GM19035 (cell line): Measurements from ENCODE around the gene TERT.
"Not testable (repeated sequence)": the region's sequence is repeated elsewhere in the genome, so short reads cannot be mapped to it uniquely, and the experiment has no call there.

Experiments used
- ATAC-seq: cut with Tn5 transposase; IDR thresholded peaks from one replicate; pipeline ENCODE4 v1.9.1; 2021; ENCODE audit not compliant: unreplicated experiment

The TERT gene

DNA sequence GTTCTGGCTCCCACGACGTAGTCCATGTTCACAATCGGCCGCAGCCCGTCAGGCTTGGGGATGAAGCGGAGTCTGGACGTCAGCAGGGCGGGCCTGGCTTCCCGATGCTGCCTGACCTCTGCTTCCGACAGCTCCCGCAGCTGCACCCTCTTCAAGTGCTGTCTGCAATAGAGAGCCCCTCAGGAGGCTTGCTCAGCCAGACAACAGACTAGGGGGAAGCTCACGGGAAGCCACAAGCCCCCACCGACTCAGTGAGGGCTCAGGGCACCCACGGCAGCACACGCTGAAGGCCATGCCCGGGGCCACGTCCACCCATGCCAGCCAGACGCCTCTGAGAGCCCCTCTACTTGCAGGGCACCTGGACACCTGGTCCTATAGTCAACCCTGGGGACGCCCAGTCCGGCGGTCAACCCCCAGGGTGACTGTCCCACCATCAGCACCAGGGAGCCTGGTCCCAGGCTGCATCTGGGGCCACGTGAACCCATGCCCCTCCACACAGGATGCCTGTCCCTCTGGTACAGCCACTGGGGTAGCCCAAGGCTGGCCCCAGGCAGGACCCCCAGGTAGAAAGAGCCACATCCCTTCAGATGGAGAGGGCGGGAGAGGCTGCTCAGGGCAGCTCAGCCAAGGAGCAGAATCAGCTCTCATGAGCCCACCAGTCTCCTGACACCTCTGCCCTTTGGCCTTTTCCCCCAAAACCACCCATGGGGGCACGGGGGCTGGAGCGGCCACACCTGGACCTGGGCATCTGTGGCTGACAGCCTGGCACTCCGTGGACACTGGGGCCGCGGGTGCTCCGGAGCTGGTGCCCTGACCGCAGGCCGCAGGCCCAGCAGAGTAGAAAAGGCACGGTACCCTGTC, 14.5 kb downstream of the TERT start:
- no peak for ATAC-seq

DNA sequence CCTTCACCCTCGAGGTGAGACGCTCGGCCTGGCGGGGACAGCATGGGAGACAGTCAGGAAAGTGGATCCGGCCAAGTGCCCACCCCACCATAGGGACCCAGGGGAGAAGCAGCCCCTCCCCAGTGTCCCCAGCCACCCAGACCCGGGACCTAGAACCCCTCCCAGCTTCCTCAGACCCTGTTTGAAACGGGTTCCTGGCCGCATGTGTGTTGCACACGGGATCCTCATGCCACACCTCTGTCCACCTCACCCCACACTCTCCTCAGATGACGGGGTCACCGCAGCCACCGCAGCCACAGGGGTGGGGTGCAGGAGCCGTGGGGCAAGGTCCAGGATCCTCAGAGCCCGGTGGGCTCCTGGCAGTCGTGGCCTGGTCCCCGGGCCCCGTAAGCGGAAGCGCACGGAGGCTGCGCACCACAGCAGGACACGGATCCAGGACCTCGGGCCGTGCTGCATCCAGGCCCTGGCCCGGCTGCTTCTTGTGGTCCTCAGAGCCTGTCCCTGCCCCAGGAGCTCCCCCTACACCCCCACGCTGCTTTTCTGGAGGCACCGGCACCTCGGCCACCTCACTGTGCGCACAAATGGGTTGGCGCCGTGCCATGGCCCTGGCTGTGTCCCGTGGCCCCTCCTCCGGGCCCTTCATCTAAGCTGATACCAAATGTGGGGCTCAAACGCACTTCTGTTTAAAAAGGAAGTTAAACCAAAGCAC, 15.3 kb downstream of the TERT start:
- ATAC-seq: no peak

DNA sequence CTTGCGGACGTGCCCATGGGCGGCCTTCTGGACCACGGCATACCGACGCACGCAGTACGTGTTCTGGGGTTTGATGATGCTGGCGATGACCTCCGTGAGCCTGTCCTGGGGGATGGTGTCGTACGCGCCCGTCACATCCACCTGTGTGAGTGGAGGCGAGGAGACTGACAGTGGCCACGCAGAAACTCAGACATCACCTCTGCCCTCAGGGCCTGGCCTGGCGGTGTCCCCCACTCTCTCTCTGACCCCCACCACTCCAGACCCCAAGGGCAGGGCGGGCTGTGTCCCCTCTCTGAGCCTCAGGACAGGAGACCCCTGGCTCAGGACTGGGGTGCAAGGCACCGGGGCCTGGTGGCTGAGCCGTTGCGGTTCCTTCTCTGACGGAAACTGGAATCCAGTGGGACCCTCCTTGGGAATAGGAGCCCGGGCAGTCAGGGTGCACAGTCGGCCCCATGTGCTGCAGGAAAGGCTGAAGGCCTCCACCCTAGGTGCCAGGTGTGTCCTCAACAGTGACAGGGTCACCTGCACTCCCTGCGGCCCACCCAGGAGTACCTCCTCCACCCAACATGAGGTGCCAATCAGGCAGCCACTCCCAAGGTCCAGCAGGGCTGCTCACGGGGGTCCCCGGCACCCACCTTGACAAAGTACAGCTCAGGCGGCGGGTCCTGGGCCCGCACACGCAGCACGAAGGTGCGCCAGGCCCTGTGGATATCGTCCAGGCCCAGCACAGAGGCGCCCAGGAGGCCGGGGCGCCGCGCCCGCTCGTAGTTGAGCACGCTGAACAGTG, 16.0 kb downstream of the TERT start:
- ATAC-seq: no peak

DNA sequence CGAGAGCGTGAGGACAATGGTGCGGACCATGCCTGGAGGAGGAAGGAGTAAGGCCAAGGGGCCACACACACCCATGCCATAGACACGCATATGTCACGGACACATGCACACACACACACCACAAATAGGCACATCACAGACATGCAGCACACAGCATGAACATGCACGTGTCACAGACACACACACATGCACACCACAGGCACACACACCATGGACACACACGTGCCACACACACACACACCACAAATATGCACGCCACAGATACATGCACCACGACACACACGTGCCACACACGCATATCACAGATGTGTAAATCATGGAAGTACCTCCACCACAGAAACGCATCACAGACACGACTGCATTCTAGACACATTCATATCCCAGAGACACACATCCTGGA, 16.7 kb downstream of the TERT start:
- no peak for ATAC-seq

DNA sequence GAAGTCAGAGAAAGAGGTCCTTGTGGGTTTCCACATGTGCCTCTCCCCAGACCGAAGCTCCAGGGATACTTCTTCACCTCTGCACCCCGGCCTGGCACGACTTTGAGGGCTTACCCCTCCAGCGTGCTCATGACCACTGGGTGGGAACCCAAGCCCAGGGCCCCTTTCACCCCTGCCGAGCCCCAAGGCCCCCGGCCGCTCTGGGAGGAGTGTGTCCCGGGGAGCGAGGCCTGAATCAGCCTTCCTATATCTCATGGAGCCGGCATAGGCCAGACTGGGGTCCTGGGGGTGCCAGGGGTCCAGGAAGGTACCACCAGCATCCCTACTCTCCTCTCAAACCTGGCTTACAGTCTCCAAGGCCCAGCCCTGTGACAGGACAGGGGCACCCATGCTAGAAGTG, 17.1 kb downstream of the TERT start:
- ATAC-seq: no peak

DNA sequence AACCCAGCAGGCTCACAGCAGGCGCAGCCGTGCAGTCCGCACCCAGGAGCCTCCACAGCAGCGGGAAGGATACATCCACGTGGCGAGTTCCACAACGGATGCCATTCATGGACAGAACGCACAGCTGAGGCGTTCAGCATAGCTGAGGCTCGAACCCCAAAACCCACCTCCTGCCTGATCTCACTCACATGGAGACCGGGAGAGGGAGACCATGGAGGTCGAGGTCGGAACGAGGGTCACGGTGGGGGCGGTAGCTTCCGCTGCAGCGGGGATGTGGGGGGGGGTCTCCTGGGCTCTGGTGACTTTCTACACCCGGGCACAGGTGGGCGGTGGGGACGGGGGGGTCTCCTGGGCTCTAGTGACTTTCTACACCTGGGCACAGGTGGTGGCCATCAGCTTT, 17.5 kb downstream of the TERT start:
- ATAC-seq: no peak

DNA sequence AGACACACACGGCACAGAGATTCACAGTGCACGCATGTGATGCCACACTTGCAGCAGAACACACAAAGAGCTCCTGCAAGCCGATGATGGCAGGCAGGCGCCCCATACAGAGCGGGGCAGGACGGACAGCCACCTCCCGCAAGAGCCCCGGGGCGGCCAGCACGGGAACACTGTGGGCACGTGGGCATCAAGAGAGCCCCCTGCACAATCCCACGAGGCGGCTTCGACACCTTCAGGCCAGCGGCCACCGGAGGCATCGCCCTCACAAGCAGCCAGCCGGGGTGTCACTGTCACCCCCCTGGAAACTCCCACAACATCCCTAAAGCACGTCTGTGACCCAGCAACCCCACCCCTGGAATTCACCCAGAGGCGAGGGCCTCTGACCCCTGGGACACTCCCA, 17.9 kb downstream of the TERT start:
- ATAC-seq: no peak

DNA sequence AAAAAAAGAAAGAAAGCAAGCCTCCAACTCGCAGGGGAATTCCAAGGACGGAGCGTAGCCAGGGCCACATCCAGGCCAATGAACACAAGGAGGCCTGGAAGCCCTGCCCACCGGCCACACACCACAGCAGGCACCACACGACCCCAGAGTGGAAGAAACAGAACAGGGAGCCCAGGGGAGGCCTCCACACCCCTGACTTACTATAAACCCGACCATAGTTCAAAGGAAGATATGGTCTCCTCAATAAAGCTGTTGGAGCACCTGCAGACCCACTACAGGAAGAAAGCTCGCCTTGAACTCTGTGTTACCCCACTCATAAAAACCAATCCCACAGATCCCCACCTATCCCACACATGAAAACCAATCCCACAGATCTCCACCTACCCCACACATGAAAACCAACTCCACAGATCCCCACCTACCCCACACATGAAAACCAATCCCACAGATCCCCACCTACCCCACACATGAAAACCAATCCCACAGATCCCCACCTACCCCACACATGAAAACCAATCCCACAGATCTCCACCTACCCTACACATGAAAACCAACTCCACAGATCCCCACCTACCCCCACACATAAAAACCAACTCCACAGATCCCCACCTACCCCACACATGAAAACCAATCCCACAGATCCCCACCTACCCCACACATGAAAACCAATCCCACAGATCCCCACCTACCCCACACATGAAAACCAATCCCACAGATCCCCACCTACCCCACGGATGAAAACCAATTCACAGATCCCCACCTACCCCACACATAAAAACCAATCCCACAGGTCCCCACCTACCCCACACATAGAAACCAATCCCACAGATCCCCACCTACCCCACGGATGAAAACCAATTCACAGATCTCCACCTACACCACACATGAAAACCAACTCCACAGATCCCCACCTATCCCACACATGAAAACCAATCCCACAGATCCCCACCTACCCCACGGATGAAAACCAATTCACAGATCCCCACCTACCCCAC, 19.2 kb downstream of the TERT start:
- not testable (repeated sequence) for ATAC-seq

DNA sequence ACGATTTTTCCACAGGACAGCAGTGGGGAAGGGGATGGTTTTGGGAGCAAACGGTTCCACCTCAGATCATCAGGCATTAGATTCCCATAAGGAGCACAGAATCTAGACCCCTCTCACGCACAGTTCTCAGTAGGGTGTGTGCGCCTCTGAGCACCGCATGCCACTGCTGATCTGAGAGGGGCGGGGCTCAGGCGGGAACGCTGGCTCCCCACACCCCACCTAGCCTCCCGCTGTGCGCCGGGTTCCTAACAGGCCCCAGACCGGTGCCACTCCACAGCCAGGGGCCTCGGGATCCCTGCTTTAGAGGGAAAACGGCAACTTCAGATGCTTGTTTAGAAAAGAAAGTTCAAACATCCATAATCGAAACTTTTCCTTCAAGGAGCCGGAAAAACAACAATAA, 20.4 kb downstream of the TERT start:
- ATAC-seq: no peak

DNA sequence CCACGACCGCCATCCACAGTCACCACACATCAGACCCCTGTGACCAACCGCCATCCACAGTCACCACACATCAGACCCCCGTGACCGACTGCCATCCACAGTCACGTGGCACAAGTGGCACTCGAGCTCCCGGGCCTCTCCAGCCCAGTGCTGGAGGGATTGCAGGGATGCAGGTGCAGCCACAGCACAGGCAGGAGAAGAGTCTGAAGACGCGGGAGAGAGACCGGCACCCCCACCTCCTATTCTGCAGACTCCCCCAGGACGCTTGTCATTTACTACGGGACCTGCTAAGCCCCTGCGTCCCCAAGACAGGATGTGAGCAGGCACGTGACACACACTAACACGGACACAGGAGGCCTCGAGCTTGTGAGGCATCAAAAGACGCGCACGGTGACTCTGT, 21.1 kb downstream of the TERT start:
- no peak for ATAC-seq

DNA sequence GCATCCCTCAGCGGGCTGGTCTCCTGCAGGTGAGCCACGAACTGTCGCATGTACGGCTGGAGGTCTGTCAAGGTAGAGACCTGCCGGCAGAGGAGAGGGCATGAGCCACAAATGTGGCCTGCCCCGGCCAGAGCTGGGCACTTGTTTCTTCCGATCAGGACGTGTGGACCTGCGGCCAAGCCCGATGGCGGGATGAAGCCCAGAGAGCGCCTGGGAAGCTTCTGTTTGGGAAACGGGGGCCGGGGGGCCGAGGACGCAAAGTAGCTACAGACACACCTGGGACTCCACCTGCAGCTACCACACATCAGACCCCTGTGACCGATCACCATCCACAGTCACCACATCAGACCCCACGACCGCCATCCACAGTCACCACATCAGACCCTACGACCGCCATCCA, 22.7 kb downstream of the TERT start:
- no peak for ATAC-seq

DNA sequence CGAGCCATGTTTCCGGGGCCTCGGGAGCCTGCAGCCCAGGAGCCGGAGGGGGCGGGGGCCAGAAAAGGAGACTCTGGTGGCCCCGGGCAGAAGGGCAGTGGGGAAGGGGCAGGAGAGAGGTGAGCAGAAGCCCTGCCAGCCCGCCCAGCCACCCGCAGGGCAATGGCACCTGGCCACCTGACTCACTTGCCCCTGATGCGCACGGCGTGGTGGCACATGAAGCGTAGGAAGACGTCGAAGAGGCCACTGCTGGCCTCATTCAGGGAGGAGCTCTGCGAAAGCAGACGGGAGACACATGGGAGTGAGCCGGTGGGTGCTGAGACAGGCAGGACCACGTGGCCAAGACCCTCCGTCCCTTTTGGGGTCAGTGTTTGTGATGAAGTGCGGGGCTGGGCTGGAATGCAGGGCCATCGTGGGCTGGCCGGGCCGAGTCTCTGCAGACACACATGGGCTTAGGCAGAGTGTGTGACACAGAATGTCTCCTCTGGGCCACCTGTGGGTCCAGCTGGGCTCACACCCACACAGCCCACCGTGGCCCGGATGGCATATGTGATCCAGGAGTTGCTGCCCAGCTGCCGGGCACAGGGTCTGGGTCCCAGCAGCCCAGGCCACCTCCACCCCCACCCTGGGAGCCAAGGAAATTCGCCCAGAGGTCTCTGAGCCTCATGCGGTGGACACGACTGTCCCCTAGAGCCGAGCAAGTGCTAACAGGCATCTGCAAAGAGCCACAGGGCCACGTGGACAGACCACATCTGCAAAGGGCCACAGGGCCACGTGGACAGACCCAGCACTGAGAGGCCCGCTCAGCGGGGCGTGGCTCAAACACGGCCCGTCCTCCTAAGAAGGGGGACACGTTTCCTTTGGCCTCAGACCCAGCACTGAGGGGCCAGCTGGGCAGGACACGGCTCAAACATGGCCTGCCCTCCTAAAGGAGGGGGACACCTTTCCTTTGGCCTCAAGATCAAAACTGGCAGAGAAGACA, 23.6 kb downstream of the TERT start:
- ATAC-seq: no peak

DNA sequence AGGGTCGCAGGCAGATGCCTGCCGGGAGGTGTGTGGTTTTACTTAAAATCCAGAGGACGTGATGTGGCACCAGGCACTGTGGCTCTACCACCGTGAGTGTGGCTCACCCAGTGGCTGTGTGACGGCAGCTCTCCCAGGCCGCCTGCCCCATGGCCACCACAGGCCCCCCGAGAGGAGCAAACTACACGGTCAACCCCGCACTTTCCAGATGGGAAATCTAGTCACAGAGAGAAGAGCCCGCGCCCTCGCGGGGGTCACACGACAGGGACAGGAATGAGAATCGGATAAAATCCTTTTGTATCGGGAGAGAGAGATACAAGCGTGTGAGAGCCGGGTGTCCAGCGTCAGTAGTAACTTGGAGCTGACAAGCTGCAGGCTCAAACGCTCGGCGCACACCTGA, 24.4 kb downstream of the TERT start:
- ATAC-seq: no peak

DNA sequence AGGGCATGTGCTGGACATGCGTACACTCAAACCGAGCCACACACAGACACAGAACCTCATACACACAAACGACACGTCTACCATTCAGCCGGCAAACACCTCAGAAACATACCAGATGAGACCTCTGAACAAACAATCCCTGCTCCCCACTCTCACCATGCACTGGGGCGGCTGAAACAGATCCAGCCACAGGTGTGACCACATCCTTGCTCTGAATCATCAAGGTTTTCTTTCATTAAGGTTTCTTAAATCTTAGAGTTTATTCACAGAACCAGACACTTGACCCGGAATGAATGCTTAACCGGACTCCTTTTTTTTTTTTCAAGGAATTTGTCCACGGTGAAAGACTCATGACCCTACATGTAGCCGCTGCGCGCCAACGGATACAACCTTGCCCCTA, 26.2 kb downstream of the TERT start:
- ATAC-seq: no peak

DNA sequence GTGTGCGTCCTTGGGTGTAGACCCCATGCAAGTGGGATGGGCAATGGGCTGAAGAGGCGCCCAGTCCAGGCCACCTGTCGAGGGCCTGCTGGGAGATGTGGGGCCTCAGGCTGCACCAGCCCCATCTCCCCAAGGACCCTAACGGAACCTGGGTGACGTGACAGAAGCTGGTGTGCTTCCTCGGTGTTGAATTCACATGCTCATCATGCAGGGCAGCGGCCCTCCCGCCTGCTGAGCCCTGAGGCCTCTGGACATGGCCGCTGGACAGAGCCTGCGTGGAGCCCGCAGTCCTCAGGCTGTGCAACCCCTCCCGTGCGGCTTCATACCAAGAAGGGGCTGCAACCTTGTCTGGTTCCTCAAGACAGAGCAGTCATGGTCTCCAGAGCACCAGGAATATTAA, 26.8 kb downstream of the TERT start:
- no peak for ATAC-seq

DNA sequence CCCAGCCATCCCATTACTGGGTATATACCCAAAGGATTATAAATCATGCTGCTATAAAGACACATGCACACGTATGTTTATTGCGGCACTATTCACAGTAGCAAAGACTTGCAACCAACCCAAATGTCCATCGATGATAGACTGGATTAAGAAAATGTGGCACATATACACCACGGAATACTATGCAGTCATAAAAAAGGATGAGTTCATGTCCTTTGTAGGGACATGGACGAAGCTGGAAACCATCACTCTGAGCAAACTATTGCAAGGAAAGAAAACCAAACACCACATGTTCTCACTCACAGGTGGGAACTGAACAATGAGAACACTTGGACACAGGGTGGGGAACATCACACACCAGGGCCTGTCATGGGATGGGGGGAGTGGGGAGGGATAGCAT, 27.4 kb downstream of the TERT start:
- not testable (repeated sequence) for ATAC-seq

DNA sequence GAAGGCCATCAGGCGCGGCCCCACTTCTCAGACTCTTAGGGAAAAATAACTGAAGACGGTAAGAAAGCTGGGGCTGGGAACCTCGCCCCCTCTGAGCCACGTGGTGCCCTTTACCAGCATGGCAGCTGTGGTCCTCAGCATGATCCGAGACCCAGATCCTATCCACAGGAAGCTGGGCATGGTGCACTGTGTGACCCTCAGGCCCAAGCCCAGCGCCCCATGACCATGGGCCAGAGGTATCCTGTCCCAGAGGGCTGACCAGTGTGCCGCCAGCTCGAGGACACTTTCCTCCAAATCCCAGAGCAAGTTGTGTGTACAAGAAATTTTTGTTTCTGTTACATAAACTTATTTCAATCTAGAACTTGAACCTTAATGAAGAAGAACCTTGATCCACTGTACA, 28.1 kb downstream of the TERT start:
- no peak for ATAC-seq

DNA sequence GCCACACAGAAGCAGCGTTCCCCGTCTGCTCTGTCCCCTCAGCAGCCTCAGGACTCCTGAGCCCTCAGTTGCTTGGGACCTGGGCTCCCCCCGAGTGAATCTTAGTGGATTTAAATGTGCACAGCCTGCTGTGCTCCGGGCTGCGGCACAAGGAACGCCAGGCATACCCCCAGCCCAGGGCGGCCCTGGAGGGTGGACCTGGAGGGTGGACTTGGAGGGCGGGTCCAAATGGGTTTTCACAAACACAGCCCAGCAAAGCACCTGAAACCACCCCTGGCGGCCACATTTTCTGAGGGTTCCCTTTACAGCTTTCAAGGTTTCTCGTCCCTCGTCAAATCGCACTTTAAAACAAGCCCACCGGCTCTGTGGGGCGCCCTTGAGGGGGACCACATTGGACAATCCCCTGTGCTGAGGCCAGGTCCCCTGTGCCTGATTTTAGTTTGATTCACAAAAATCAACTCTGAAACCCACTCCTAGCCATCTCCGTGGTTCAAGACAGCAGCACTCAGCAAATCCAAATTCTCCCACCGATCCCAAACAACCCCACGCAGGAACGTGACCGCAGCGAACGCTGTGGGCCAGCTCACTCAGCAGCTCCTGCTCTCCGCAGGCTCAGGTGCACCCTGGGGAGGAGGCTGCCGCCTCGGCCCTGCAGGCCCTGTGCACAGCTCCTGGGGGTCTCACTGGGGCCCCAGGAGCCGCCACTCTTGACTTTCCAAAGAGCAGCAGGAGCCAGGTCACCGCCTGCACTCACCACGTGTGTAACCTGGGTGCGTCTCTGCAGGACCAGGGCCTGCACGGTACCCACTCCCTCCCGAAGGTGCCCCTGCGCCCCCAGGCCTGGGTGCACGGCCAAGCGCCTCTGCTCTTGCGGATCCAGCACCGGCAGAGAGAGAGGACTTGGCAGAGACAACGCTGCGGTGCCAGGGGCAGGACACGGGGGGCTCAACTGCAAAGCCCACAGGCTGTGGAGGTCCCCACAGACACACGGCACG, 29.1 kb downstream of the TERT start:
- ATAC-seq: no peak
